Naive B cell (primary cell): Measurements from ENCODE around the gene ESPNL. TPM values are rescaled to one million over a fixed set of nuclear protein-coding genes. Genes with fewer than 3 reads are reported as not detected.

Experiments
- ATAC-seq, 2 donors: fragments of 150-1000 bp; cut with Tn5 transposase; 2 replicates each; pipeline ENCODE4 v1.10.0; 2021; ENCODE audit warnings: low read depth in 2 of 2, mild to moderate bottlenecking in 2 of 2, moderate library complexity in 2 of 2
- DNase-seq: peaks from one replicate; pipeline ENCODE4 v3.0.0; 2022
- H3K27ac Mint-ChIP-seq, 6 donors: one replicate each; pipeline ENCODE4 v1.8.0; 2020 to 2022; ENCODE audit warnings: mild to moderate bottlenecking in 6 of 6, mixed read lengths in 6 of 6, moderate library complexity in 5 of 6, inconsistent platforms in 2 of 6
- H3K27me3 Mint-ChIP-seq, 3 donors: one replicate each; pipeline ENCODE4 v1.8.0; 2021 to 2022; ENCODE audit warnings: mixed read lengths in 3 of 3, mild to moderate bottlenecking in 1 of 3
- H3K36me3 Mint-ChIP-seq, 2 donors: one replicate each; pipeline ENCODE4 v1.8.0; 2020 to 2022; ENCODE audit warnings: mixed read lengths in 2 of 2, inconsistent platforms in 1 of 2, mild to moderate bottlenecking in 1 of 2
- H3K4me1 Mint-ChIP-seq, 3 donors: one replicate each; pipeline ENCODE4 v1.8.0; 2020 to 2022; ENCODE audit warnings: mixed read lengths in 3 of 3, inconsistent platforms in 1 of 3, mild to moderate bottlenecking in 1 of 3, moderate library complexity in 1 of 3
- H3K4me3 Mint-ChIP-seq, 8 donors: one replicate each; pipeline ENCODE4 v1.8.0; 2020 to 2022; ENCODE audit warnings: mild to moderate bottlenecking in 8 of 8, mixed read lengths in 8 of 8, moderate library complexity in 8 of 8, inconsistent platforms in 2 of 8
- H3K9me3 Mint-ChIP-seq, 7 donors: one replicate each; pipeline ENCODE4 v1.8.0; 2020 to 2022; ENCODE audit warnings: mixed read lengths in 7 of 7, mild to moderate bottlenecking in 5 of 7, inconsistent platforms in 2 of 7, moderate library complexity in 1 of 7
- polyA plus RNA-seq, 6 donors: library from polyadenylated mRNA; unstranded; fragments of 300-500 nt; fragmentation: Illumina TruSeq; gene quantifications; one replicate each; pipeline ENCODE4 v1.2.3, GENCODE V29; 2021; ENCODE audit warnings: low read depth in 6 of 6

The ESPNL gene
- polyA plus RNA-seq, 6 donors from 2014 or later = 0.24 to 0.30 TPM; not detected in 4

GRCh38 chr2:238117199-238118154 lies 17.3 kb downstream of the ESPNL start:
- Mint-ChIP-seq H3K27ac (no peak overlapping the region), H3K27me3 (peaks cover 0 to 35% (median 21%) of the 10 kb centered on the region in 3 donors), H3K36me3 (peaks cover 0 to 10% of the 10 kb centered on the region in 2 donors), H3K4me3 (peak overlapping the region in 1 of 8 donors; percentile 69), H3K9me3 (peaks cover 0 to 17% (median 6%) of the 10 kb centered on the region in 7 donors), H3K4me1 (peaks cover 0 to 5% (median 0%) of the 10 kb centered on the region in 3 donors)
- ATAC-seq (no peak), DNase-seq (no peak)

GRCh38 chr2:238119756-238120462 lies 19.8 kb downstream of the ESPNL start:
- peaks cover 0 to 4% (median 0%) of the 10 kb centered on the region in 7 donors for H3K9me3 Mint-ChIP-seq
- H3K27me3 Mint-ChIP-seq = peaks cover 0 to 35% (median 21%) of the 10 kb centered on the region in 3 donors
- no peak overlapping the region for H3K4me3 Mint-ChIP-seq
- peaks cover 0 to 5% (median 0%) of the 10 kb centered on the region in 3 donors for H3K4me1 Mint-ChIP-seq
- DNase-seq (no peak), ATAC-seq (peak in 1 of 2 donors; percentile 30)
- peak overlapping the region in 1 of 6 donors; percentile 22 for H3K27ac Mint-ChIP-seq
- no peaks in the 10 kb centered on the region for H3K36me3 Mint-ChIP-seq

- Mint-ChIP-seq H3K4me3 (no peak overlapping the region), H3K36me3 (no peaks in the 10 kb centered on the region), H3K27me3 (peaks cover 0 to 35% (median 21%) of the 10 kb centered on the region in 3 donors), H3K4me1 (peaks cover 0 to 5% (median 0%) of the 10 kb centered on the region in 3 donors), H3K27ac (no peak overlapping the region), H3K9me3 (peaks cover 0 to 4% (median 0%) of the 10 kb centered on the region in 7 donors)
- ATAC-seq = no peak
- DNase-seq = no peak
These were observed 20.5 kb downstream of the ESPNL start for GRCh38 chr2:238120463-238121298.

- Mint-ChIP-seq H3K9me3 (peaks cover 0 to 4% (median 0%) of the 10 kb centered on the region in 7 donors), H3K4me3 (no peak overlapping the region), H3K27me3 (peaks cover 0 to 29% (median 21%) of the 10 kb centered on the region in 3 donors), H3K27ac (no peak overlapping the region), H3K4me1 (peaks cover 0 to 5% (median 0%) of the 10 kb centered on the region in 3 donors), H3K36me3 (no peaks in the 10 kb centered on the region)
- no peak for ATAC-seq
- DNase-seq = no peak
These were observed 21.6 kb downstream of the ESPNL start for GRCh38 chr2:238121511-238122286.

- Mint-ChIP-seq H3K4me1 (peaks cover 0 to 5% (median 0%) of the 10 kb centered on the region in 3 donors), H3K9me3 (peaks cover 0 to 3% (median 0%) of the 10 kb centered on the region in 7 donors), H3K36me3 (no peaks in the 10 kb centered on the region), H3K4me3 (no peak overlapping the region), H3K27me3 (peaks cover 0 to 22% (median 17%) of the 10 kb centered on the region in 3 donors), H3K27ac (no peak overlapping the region)
- DNase-seq (no peak), ATAC-seq (no peak)
These were observed 22.4 kb downstream of the ESPNL start for GRCh38 chr2:238122287-238123217.

GRCh38 chr2:238123218-238123971 lies 23.3 kb downstream of the ESPNL start:
- Mint-ChIP-seq H3K27ac (no peak overlapping the region), H3K4me1 (peaks cover 0 to 5% (median 0%) of the 10 kb centered on the region in 3 donors), H3K27me3 (peaks cover 0 to 14% (median 9%) of the 10 kb centered on the region in 3 donors), H3K36me3 (no peaks in the 10 kb centered on the region), H3K4me3 (no peak overlapping the region), H3K9me3 (no peaks in the 10 kb centered on the region)
- ATAC-seq (no peak), DNase-seq (no peak)

- ATAC-seq (no peak), DNase-seq (no peak)
- Mint-ChIP-seq H3K4me3 (no peak overlapping the region), H3K36me3 (no peaks in the 10 kb centered on the region), H3K27ac (no peak overlapping the region), H3K27me3 (peaks cover 0 to 8% (median 3%) of the 10 kb centered on the region in 3 donors), H3K9me3 (no peaks in the 10 kb centered on the region), H3K4me1 (peaks cover 0 to under 1% (median 0%) of the 10 kb centered on the region in 3 donors)
These were observed 23.9 kb downstream of the ESPNL start for GRCh38 chr2:238123991-238124470.

- Mint-ChIP-seq H3K27ac (no peak overlapping the region), H3K27me3 (peaks cover 0 to 3% (median 0%) of the 10 kb centered on the region in 3 donors), H3K4me3 (no peak overlapping the region), H3K9me3 (no peaks in the 10 kb centered on the region), H3K36me3 (no peaks in the 10 kb centered on the region), H3K4me1 (no peaks in the 10 kb centered on the region)
- no peak for DNase-seq
- ATAC-seq = no peak
These were observed 24.5 kb downstream of the ESPNL start for GRCh38 chr2:238124488-238125126.

- no peak for ATAC-seq
- no peaks in the 10 kb centered on the region for H3K4me1 Mint-ChIP-seq
These were observed 25.2 kb downstream of the ESPNL start for GRCh38 chr2:238125127-238125885.

GRCh38 chr2:238126338-238126737 lies 26.2 kb downstream of the ESPNL start:
- Mint-ChIP-seq H3K4me1 (no peaks in the 10 kb centered on the region), H3K4me3 (no peak overlapping the region), H3K9me3 (no peaks in the 10 kb centered on the region), H3K36me3 (no peaks in the 10 kb centered on the region), H3K27me3 (no peaks in the 10 kb centered on the region), H3K27ac (no peak overlapping the region)
- no peak for ATAC-seq
- DNase-seq = no peak

More at GRCh38 chr2:238125127-238125885, 25.2 kb downstream of the ESPNL start:
- no peaks in the 10 kb centered on the region for H3K9me3 Mint-ChIP-seq
- H3K36me3 Mint-ChIP-seq = no peaks in the 10 kb centered on the region
- no peaks in the 10 kb centered on the region for H3K27me3 Mint-ChIP-seq
- DNase-seq = no peak
- no peak overlapping the region for H3K4me3 Mint-ChIP-seq
- H3K27ac Mint-ChIP-seq = no peak overlapping the region
